Liver (tissue), 9 donors: Measurements from ENCODE around the gene IL32. TPM values are rescaled to one million over a fixed set of nuclear protein-coding genes. Genes with fewer than 3 reads are reported as not detected.

Source experiments
- DNase-seq: peaks from one replicate; pipeline ENCODE4 v3.0.0-alpha.2; 2017; ENCODE audit warnings: low spot score
- H3K27ac ChIP-seq, 2 donors: one replicate each; pipeline ENCODE4 v1.7.0; 2013; ENCODE audit warnings: inconsistent platforms in 2 of 2, low read length in 2 of 2, control low read depth in 1 of 2, low read depth in 1 of 2, mild to moderate bottlenecking in 1 of 2
- H3K27me3 ChIP-seq, 4 donors: one replicate each; pipeline versions ENCODE4 v1.6.1 to v1.7.0; 2013; ENCODE audit warnings: low read length in 3 of 4, inconsistent platforms in 1 of 4, mild to moderate bottlenecking in 1 of 4, moderate library complexity in 1 of 4; ENCODE audit not compliant: control insufficient read depth in 4 of 4, insufficient read depth in 4 of 4
- H3K36me3 ChIP-seq, 4 donors: one replicate each; pipeline versions ENCODE4 v1.6.1 to v1.7.0; 2013; ENCODE audit warnings: low read length in 3 of 4, mild to moderate bottlenecking in 3 of 4, low read depth in 1 of 4, moderate library complexity in 1 of 4; ENCODE audit not compliant: control insufficient read depth in 4 of 4, insufficient read depth in 3 of 4
- H3K4me1 ChIP-seq, 4 donors: one replicate each; pipeline versions ENCODE4 v1.6.1 to v1.7.0; 2013; ENCODE audit warnings: low read length in 3 of 4, mild to moderate bottlenecking in 3 of 4, moderate library complexity in 1 of 4; ENCODE audit not compliant: control insufficient read depth in 4 of 4, insufficient read depth in 4 of 4
- H3K4me3 ChIP-seq, 3 donors: one replicate each; pipeline versions ENCODE4 v1.6.1 to v1.7.0; 2013; ENCODE audit warnings: low read length in 3 of 3, control low read depth in 1 of 3, low read depth in 1 of 3, mild to moderate bottlenecking in 1 of 3
- H3K9ac ChIP-seq, 2 donors: one replicate each; pipeline ENCODE4 v1.7.0; 2013; ENCODE audit warnings: low read length in 2 of 2, mild to moderate bottlenecking in 2 of 2, moderate library complexity in 2 of 2, control low read depth in 1 of 2, low read depth in 1 of 2
- H3K9me3 ChIP-seq, 4 donors: one replicate each; pipeline versions ENCODE4 v1.6.1 to v1.7.0; 2013; ENCODE audit warnings: low read length in 3 of 4; ENCODE audit not compliant: control insufficient read depth in 4 of 4
- EGR1 ChIP-seq, 2 donors: IDR thresholded peaks; 2 replicates each; pipeline ENCODE4 v1.6.1; 2016 to 2018; ENCODE audit warnings: antibody characterized with exemption in 2 of 2, low read depth in 2 of 2
- FOXA1 ChIP-seq: IDR thresholded peaks from 2 replicates; pipeline ENCODE4 v1.6.1; 2016; ENCODE audit warnings: antibody characterized with exemption
- FOXA2 ChIP-seq: IDR thresholded peaks from 2 replicates; pipeline ENCODE4 v1.6.1; 2016; ENCODE audit warnings: antibody characterized with exemption
- GABPA ChIP-seq, 2 donors: IDR thresholded peaks in 1 of 2; conservative IDR thresholded peaks in 1 of 2; 2 replicates each; pipeline ENCODE4 v1.6.1; 2016; ENCODE audit warnings: antibody characterized with exemption in 2 of 2, mild to moderate bottlenecking in 1 of 2, moderate library complexity in 1 of 2
- HNF4A ChIP-seq, 2 donors: conservative IDR thresholded peaks; 2 replicates each; pipeline ENCODE4 v1.6.1; 2016; ENCODE audit warnings: antibody characterized with exemption in 2 of 2, mild to moderate bottlenecking in 2 of 2
- HNF4G ChIP-seq: IDR thresholded peaks from 2 replicates; pipeline ENCODE4 v1.6.1; 2016; ENCODE audit warnings: antibody characterized with exemption
- JUND ChIP-seq, 2 donors: IDR thresholded peaks; 2 replicates each; pipeline ENCODE4 v1.6.1; 2016; ENCODE audit warnings: antibody characterized with exemption in 2 of 2
- NR2F2 ChIP-seq: IDR thresholded peaks from 2 replicates; pipeline ENCODE4 v1.6.1; 2016; ENCODE audit warnings: antibody characterized with exemption
- RAD21 ChIP-seq, 2 donors: IDR thresholded peaks; 2 replicates each; pipeline ENCODE4 v1.6.1; 2016; ENCODE audit warnings: antibody characterized with exemption in 2 of 2, mild to moderate bottlenecking in 2 of 2
- RXRA ChIP-seq, 2 donors: IDR thresholded peaks; 2 replicates each; pipeline ENCODE4 v1.6.1; 2017 to 2018; ENCODE audit warnings: antibody characterized with exemption in 2 of 2, mild to moderate bottlenecking in 1 of 2
- SP1 ChIP-seq: IDR thresholded peaks from 2 replicates; pipeline ENCODE4 v1.6.1; 2018; ENCODE audit warnings: antibody characterized with exemption, mild to moderate bottlenecking
- YY1 ChIP-seq: IDR thresholded peaks from 2 replicates; pipeline ENCODE4 v1.6.1; 2016; ENCODE audit warnings: antibody characterized with exemption, mild to moderate bottlenecking
- WGBS: extraction: QIAGEN DNeasy Blood & Tissue Kit; methylation state at CpG from one replicate; pipeline ENCODE4 v1.1.7; 2013; 5-methylcytosine and 5-hydroxymethylcytosine counted together
- polyA plus RNA-seq, 2 donors: library from polyadenylated mRNA; stranded (reverse) in 1 of 2; unstranded in 1 of 2; fragments of 200-250 nt in 1 of 2; fragments of >200 nt in 1 of 2; fragmentation: Nextera tagmentation in 1 of 2; extraction: Ambion mirVana in 1 of 2; gene quantifications; one replicate each; pipeline versions ENCODE4 v1.2.1 to v1.2.3, GENCODE V29; 2013 to 2015
- total RNA-seq, 2 donors: library from RNA; depleted of rRNA; stranded (reverse); fragments of >200 nt; gene quantifications; one replicate each; pipeline ENCODE4 v1.2.3, GENCODE V29; 2014
- TF ChIP-seq, protein P1 (sequence below): IDR thresholded peaks from 2 replicates; pipeline ENCODE4 v1.6.1; 2016; ENCODE audit warnings: antibody characterized with exemption
- TF ChIP-seq, protein P2 (sequence below): IDR thresholded peaks from 2 replicates; pipeline ENCODE4 v1.6.1; 2016; ENCODE audit warnings: antibody characterized with exemption
- TF ChIP-seq, protein P3 (sequence below): IDR thresholded peaks from 2 replicates; pipeline ENCODE4 v1.6.1; 2016; ENCODE audit warnings: antibody characterized with exemption
- TF ChIP-seq, protein P4 (sequence below): fragments of 150-350 bp; IDR thresholded peaks from 2 replicates; pipeline ENCODE4 v1.5.1; 2017; ENCODE audit warnings: improper control_type of control experiment, low read depth, low read length; ENCODE audit not compliant: missing input control
- TF ChIP-seq, protein P5 (sequence below): IDR thresholded peaks from 2 replicates; pipeline ENCODE4 v1.6.1; 2016; ENCODE audit warnings: antibody characterized with exemption, mild to moderate bottlenecking
- donor health status: healthy.
- donor health status: healthy.
- donor health status: healthy.
- donor health status: healthy.
- donor health status: healthy.

IL32 gene
- total and polyA plus RNA-seq, 4 donors: 8.6 to 328 (median 196) TPM

DNA sequence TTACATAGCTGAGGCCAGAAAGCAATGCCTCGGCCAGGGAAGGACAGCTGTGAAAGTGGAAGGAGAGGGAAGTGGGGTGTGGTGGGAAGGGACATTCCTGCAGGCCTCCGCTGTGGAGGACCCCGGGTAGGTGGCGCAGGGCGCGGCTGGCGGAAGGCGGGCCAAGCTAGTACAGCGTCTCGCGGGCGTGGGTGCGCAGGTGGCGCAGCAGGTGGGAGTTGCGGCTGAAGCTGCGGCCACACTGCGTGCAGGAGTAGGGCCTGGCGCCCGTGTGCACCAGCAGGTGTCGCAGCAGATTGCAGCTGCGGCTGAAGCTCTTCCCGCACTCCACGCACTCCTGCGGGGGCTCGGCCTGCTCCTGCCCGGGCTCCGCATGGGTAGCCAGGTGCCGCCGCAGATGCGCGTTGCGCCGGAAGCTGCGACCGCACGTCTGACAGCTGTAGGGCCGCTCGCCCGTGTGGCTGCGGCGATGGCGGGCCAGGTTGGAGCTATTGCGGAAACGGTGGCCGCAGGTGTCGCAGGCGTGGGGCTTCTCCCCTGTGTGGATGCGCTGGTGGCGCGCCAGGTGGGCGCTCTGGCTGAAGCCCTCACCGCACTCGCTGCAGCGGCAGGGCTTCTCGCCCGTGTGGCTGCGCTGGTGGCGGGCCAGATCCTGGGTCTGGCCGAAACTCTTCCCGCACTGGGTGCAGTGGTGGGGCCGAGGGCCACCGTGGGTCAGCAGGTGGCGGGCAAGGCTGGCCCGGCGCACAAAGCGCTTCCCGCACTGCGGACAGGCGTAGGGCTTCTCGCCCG, 23.7 kb downstream of the IL32 start:
- DNase-seq: no peak
- 95% methylated on average over 71 of the region's 71 CpGs for WGBS
- Histone ChIP-seq H3K27ac (no peak overlapping the region), H3K9ac (no peak overlapping the region), H3K9me3 (no peaks in the 10 kb centered on the region), H3K4me3 (no peak overlapping the region), H3K4me1 (peaks cover 0 to 10% (median 0%) of the 10 kb centered on the region in 4 donors), H3K27me3 (no peaks in the 10 kb centered on the region), H3K36me3 (no peaks in the 10 kb centered on the region)
- TF ChIP-seq, protein P1, sequence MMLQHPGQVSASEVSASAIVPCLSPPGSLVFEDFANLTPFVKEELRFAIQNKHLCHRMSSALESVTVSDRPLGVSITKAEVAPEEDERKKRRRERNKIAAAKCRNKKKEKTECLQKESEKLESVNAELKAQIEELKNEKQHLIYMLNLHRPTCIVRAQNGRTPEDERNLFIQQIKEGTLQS: no peak
- TF ChIP-seq, protein P2, sequence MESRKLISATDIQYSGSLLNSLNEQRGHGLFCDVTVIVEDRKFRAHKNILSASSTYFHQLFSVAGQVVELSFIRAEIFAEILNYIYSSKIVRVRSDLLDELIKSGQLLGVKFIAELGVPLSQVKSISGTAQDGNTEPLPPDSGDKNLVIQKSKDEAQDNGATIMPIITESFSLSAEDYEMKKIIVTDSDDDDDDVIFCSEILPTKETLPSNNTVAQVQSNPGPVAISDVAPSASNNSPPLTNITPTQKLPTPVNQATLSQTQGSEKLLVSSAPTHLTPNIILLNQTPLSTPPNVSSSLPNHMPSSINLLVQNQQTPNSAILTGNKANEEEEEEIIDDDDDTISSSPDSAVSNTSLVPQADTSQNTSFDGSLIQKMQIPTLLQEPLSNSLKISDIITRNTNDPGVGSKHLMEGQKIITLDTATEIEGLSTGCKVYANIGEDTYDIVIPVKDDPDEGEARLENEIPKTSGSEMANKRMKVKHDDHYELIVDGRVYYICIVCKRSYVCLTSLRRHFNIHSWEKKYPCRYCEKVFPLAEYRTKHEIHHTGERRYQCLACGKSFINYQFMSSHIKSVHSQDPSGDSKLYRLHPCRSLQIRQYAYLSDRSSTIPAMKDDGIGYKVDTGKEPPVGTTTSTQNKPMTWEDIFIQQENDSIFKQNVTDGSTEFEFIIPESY: no peak
- TF ChIP-seq EGR1 (IDR thresholded peaks at IDR 0.05; ENCODE audit: low read depth in 2 of 2) (no peak), NR2F2 (no peak), GABPA (IDR thresholded peaks at IDR 0.05 in 1 of 2, conservative IDR thresholded peaks at IDR 0.05 in 1 of 2) (no peak), HNF4G (no peak), FOXA1 (no peak), YY1 (no peak), RXRA (IDR thresholded peaks at IDR 0.05) (no peak), JUND (IDR thresholded peaks at IDR 0.05) (no peak), HNF4A (conservative IDR thresholded peaks at IDR 0.05) (no peak), FOXA2 (no peak), RAD21 (IDR thresholded peaks at IDR 0.05) (no peak), SP1 (no peak)
- TF ChIP-seq, protein P3, sequence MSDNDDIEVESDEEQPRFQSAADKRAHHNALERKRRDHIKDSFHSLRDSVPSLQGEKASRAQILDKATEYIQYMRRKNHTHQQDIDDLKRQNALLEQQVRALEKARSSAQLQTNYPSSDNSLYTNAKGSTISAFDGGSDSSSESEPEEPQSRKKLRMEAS: no peak
- TF ChIP-seq, protein P4, sequence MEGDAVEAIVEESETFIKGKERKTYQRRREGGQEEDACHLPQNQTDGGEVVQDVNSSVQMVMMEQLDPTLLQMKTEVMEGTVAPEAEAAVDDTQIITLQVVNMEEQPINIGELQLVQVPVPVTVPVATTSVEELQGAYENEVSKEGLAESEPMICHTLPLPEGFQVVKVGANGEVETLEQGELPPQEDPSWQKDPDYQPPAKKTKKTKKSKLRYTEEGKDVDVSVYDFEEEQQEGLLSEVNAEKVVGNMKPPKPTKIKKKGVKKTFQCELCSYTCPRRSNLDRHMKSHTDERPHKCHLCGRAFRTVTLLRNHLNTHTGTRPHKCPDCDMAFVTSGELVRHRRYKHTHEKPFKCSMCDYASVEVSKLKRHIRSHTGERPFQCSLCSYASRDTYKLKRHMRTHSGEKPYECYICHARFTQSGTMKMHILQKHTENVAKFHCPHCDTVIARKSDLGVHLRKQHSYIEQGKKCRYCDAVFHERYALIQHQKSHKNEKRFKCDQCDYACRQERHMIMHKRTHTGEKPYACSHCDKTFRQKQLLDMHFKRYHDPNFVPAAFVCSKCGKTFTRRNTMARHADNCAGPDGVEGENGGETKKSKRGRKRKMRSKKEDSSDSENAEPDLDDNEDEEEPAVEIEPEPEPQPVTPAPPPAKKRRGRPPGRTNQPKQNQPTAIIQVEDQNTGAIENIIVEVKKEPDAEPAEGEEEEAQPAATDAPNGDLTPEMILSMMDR: no peak
- TF ChIP-seq, protein P5, sequence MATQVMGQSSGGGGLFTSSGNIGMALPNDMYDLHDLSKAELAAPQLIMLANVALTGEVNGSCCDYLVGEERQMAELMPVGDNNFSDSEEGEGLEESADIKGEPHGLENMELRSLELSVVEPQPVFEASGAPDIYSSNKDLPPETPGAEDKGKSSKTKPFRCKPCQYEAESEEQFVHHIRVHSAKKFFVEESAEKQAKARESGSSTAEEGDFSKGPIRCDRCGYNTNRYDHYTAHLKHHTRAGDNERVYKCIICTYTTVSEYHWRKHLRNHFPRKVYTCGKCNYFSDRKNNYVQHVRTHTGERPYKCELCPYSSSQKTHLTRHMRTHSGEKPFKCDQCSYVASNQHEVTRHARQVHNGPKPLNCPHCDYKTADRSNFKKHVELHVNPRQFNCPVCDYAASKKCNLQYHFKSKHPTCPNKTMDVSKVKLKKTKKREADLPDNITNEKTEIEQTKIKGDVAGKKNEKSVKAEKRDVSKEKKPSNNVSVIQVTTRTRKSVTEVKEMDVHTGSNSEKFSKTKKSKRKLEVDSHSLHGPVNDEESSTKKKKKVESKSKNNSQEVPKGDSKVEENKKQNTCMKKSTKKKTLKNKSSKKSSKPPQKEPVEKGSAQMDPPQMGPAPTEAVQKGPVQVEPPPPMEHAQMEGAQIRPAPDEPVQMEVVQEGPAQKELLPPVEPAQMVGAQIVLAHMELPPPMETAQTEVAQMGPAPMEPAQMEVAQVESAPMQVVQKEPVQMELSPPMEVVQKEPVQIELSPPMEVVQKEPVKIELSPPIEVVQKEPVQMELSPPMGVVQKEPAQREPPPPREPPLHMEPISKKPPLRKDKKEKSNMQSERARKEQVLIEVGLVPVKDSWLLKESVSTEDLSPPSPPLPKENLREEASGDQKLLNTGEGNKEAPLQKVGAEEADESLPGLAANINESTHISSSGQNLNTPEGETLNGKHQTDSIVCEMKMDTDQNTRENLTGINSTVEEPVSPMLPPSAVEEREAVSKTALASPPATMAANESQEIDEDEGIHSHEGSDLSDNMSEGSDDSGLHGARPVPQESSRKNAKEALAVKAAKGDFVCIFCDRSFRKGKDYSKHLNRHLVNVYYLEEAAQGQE: no peak
